Bronchial epithelial cell (primary cell): Measurements from ENCODE around the gene HRG. TPM values are rescaled to one million over a fixed set of nuclear protein-coding genes. Genes with fewer than 3 reads are reported as not detected.
A peak's percentile ranks its signal among the peaks of the same experiment; 100 is the strongest.

Source experiments
- DNase-seq: peaks from one replicate; pipeline ENCODE4 v3.0.0-alpha.2; 2010; ENCODE audit warnings: low read depth
- FAIRE-seq: peaks from 2 replicates; lab custom pipeline; 2011; peaks lifted over from hg19 to GRCh38; lab: Jason Lieb, UNC
- H3K27me3 ChIP-seq: 2 replicates; pipeline ENCODE4 v1.5.1; 2011; ENCODE audit warnings: low read length; ENCODE audit not compliant: control insufficient read depth, insufficient read depth
- H3K36me3 ChIP-seq: 2 replicates; pipeline ENCODE4 v1.5.1; 2011; ENCODE audit warnings: low read length; ENCODE audit not compliant: control insufficient read depth, insufficient read depth
- H3K4me3 ChIP-seq: 2 replicates; pipeline ENCODE4 v1.5.1; 2011; ENCODE audit warnings: mild to moderate bottlenecking, low read depth, low read length, control low read depth
- CTCF ChIP-seq: IDR thresholded peaks from 2 replicates; pipeline ENCODE4 v1.5.1; 2011; ENCODE audit warnings: mild to moderate bottlenecking, moderate library complexity, low read length, control low read depth, inconsistent platforms; ENCODE audit not compliant: insufficient read depth, severe bottlenecking
- total RNA-seq: library from RNA; depleted of rRNA; stranded (reverse); fragments of >200 nt; gene quantifications from 2 replicates; pipeline ENCODE4 v1.2.1, GENCODE V29; 2014

The HRG gene
- total RNA-seq, 1 donor from 2014 or later: not detected

GRCh38 chr3:186635532-186635931 is 30.3 kb upstream of the HRG start:
- no peak overlapping the region for H3K4me3 ChIP-seq
- no peaks in the 10 kb centered on the region for H3K27me3 ChIP-seq
- no peak for TF ChIP-seq CTCF
- no peaks in the 10 kb centered on the region for H3K36me3 ChIP-seq
- no peak for FAIRE-seq
- DNase-seq: no peak

- Histone ChIP-seq H3K4me3 (no peak overlapping the region), H3K27me3 (no peaks in the 10 kb centered on the region), H3K36me3 (no peaks in the 10 kb centered on the region)
- TF ChIP-seq CTCF: no peak
- no peak for DNase-seq
- FAIRE-seq: peak; percentile 73
Observed at GRCh38 chr3:186636536-186636935, 29.3 kb upstream of the HRG start.

- no peak for FAIRE-seq
- no peak for TF ChIP-seq CTCF
- H3K27me3 ChIP-seq: no peaks in the 10 kb centered on the region
- H3K4me3 ChIP-seq: no peak overlapping the region
- no peaks in the 10 kb centered on the region for H3K36me3 ChIP-seq
- no peak for DNase-seq
Observed at GRCh38 chr3:186637686-186638085, 28.1 kb upstream of the HRG start.

GRCh38 chr3:186638259-186638658 is 27.6 kb upstream of the HRG start:
- Histone ChIP-seq H3K36me3 (no peaks in the 10 kb centered on the region), H3K4me3 (no peak overlapping the region), H3K27me3 (no peaks in the 10 kb centered on the region)
- DNase-seq (no peak), FAIRE-seq (no peak)
- no peak for TF ChIP-seq CTCF

GRCh38 chr3:186639778-186640472 is 25.9 kb upstream of the HRG start, which contains the start of gene FETUB:
Gene FETUB, plus strand, starts transcription at chr3:186640399. Its CDS starts 62 bp downstream, at chr3:186640461.
- no peak within 1 kb of the TSS for H3K4me3 ChIP-seq
- FAIRE-seq (no peak), DNase-seq (no peak)
- H3K27me3 ChIP-seq: no peaks in the 10 kb centered on the region
- TF ChIP-seq CTCF: no peak
- H3K36me3 ChIP-seq: no peaks in the 10 kb centered on the region

- H3K4me3 ChIP-seq: no peak overlapping the region
- TF ChIP-seq CTCF: no peak
- peak; percentile 94 for FAIRE-seq
- DNase-seq: peak; percentile 88
- no peaks in the 10 kb centered on the region for H3K36me3 ChIP-seq
- H3K27me3 ChIP-seq: no peaks in the 10 kb centered on the region
Observed at GRCh38 chr3:186640473-186640818, 25.4 kb upstream of the HRG start.
